ENCODE measurements around the gene S100A1.

S100A1 gene

DNA sequence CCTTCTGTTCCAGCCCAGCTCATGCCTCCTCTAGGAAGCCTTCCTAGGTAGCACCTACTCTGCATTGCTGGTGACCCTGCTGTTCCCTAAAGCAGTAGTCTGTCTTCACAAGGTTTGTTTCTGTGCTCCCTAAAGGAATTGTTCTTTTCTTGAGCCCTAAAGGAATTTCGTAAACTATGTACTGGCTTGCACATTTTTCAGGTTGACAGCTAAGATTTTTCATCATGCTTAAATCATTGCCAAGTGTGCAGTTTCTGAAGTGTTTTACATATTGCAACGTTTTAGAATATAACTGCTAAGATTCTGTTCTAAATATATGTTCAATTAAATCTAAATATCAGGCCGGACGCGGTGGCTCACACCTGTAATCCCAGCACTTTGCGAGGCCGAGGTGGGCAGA is 28.4 kb upstream of the S100A1 start:
- no peak for DNase-seq (ENCODE audit: low spot score)
- Mint-ChIP-seq H3K9me3 (no peaks in the 10 kb centered on the region), H3K27me3 (ENCODE audit: low read depth) (no peaks in the 10 kb centered on the region), H3K4me1 (ENCODE audit: low read depth) (peaks cover 16% of the 10 kb centered on the region), H3K36me3 (ENCODE audit: low read depth) (no peaks in the 10 kb centered on the region), H3K27ac (no peak overlapping the region), H3K4me3 (no peak overlapping the region)

- Mint-ChIP-seq H3K9me3 (no peaks in the 10 kb centered on the region), H3K4me1 (ENCODE audit: low read depth) (peaks cover 7% of the 10 kb centered on the region), H3K27ac (no peak overlapping the region), H3K27me3 (ENCODE audit: low read depth) (no peaks in the 10 kb centered on the region), H3K36me3 (ENCODE audit: low read depth) (no peaks in the 10 kb centered on the region), H3K4me3 (no peak overlapping the region)
- DNase-seq (ENCODE audit: low spot score): no peak
Measured at GRCh38 chr1:153602749-153603148, 25.5 kb upstream of the S100A1 start.

- Mint-ChIP-seq H3K4me1 (ENCODE audit: low read depth) (no peaks in the 10 kb centered on the region), H3K36me3 (ENCODE audit: low read depth) (no peaks in the 10 kb centered on the region), H3K27me3 (ENCODE audit: low read depth) (no peaks in the 10 kb centered on the region), H3K4me3 (no peak overlapping the region), H3K9me3 (no peaks in the 10 kb centered on the region), H3K27ac (no peak overlapping the region)
- DNase-seq (ENCODE audit: low spot score): no peak
Measured at GRCh38 chr1:153606194-153606593, 22.0 kb upstream of the S100A1 start.

GRCh38 chr1:153607381-153607780 is 20.9 kb upstream of the S100A1 start:
- H3K4me3 Mint-ChIP-seq: no peak overlapping the region
- H3K9me3 Mint-ChIP-seq: no peaks in the 10 kb centered on the region
- DNase-seq (ENCODE audit: low spot score): no peak
- no peak overlapping the region for H3K27ac Mint-ChIP-seq
- no peaks in the 10 kb centered on the region for H3K27me3 Mint-ChIP-seq (ENCODE audit: low read depth)
- H3K4me1 Mint-ChIP-seq (ENCODE audit: low read depth): no peaks in the 10 kb centered on the region
- H3K36me3 Mint-ChIP-seq (ENCODE audit: low read depth): no peaks in the 10 kb centered on the region

DNA sequence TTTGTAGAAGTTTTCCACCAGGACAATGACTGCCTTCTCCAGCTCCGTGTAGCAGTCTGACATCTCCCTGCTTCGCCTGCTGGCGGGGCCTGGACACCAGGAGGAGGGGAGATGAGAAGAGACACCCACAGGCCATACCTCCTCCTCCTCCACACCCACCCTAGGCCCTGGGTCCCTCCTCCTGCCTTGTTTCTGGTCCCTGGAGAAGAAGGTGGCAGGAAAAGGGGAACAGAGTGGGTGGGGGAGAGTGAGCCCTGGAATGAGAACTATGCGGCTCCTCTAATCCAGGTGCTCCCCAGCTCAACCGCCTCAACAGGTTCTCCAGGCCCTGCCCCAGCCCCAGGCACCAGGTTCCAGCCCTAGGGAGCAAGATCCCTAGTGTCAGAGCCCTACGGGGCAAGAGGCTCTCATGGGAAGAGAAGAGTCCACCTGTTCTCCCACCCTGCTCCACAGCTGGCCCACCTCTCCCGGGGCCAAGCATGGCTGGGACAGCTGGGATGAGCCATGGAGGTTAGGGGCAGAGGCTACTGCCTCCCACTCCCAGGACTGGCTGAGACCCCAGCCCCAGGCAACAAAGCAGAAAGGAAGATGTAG is 20.0 kb upstream of the S100A1 start:
- H3K4me1 Mint-ChIP-seq (ENCODE audit: low read depth): no peaks in the 10 kb centered on the region
- H3K27me3 Mint-ChIP-seq (ENCODE audit: low read depth): no peaks in the 10 kb centered on the region
- H3K4me3 Mint-ChIP-seq: no peak overlapping the region
- no peaks in the 10 kb centered on the region for H3K36me3 Mint-ChIP-seq (ENCODE audit: low read depth)
- DNase-seq (ENCODE audit: low spot score): no peak
- H3K27ac Mint-ChIP-seq: no peak overlapping the region
- no peaks in the 10 kb centered on the region for H3K9me3 Mint-ChIP-seq

GRCh38 chr1:153608742-153609584 is 19.3 kb upstream of the S100A1 start:
- Mint-ChIP-seq H3K27ac (no peak overlapping the region), H3K9me3 (no peaks in the 10 kb centered on the region)

DNA sequence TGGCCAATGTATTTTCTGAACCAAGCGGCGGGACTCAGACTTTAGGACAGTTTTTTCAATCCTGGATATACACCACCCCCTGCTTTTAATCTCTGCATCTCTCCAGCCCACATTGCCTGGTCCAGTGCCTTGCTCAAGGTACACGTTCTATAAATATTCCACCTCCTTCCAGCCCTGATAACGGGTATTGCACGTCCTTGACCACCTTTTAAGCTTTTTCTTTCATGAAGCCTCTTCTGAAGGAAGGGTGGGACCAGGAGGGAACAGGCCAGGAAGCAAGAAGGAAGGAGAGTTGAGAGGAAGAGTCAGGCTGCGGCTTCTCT is 18.7 kb upstream of the S100A1 start:
- H3K27ac Mint-ChIP-seq: no peak overlapping the region
- no peaks in the 10 kb centered on the region for H3K27me3 Mint-ChIP-seq (ENCODE audit: low read depth)
- H3K4me1 Mint-ChIP-seq (ENCODE audit: low read depth): no peaks in the 10 kb centered on the region
- H3K36me3 Mint-ChIP-seq (ENCODE audit: low read depth): no peaks in the 10 kb centered on the region
- no peak for DNase-seq (ENCODE audit: low spot score)
- no peak overlapping the region for H3K4me3 Mint-ChIP-seq
- H3K9me3 Mint-ChIP-seq: no peaks in the 10 kb centered on the region

More at GRCh38 chr1:153608742-153609584, 19.3 kb upstream of the S100A1 start:
- no peak overlapping the region for H3K4me3 Mint-ChIP-seq
- no peaks in the 10 kb centered on the region for H3K36me3 Mint-ChIP-seq (ENCODE audit: low read depth)
- H3K4me1 Mint-ChIP-seq (ENCODE audit: low read depth): no peaks in the 10 kb centered on the region
- no peaks in the 10 kb centered on the region for H3K27me3 Mint-ChIP-seq (ENCODE audit: low read depth)
- no peak for DNase-seq (ENCODE audit: low spot score)

DNA sequence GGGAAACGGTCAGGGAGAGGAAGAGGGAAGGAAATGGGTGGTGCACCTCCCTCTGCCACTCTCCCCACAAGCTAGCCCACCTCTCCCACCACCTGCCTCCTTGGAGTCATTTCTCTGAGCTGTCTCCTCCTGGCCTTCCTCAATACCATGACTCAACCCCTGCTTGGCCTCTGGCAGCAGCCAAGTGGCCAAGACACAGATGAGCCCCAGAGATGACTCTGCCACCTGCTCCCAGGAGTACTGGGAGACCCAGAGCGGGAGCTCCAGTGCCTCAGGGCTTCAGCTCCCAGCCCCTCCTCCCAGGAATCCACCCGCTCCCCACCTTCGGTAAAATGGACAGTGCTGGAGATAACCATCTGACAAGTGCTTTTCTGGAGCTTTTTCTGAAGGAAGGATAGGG is 17.9 kb upstream of the S100A1 start:
- Mint-ChIP-seq H3K9me3 (no peaks in the 10 kb centered on the region), H3K27me3 (ENCODE audit: low read depth) (no peaks in the 10 kb centered on the region), H3K4me3 (no peak overlapping the region), H3K27ac (no peak overlapping the region), H3K36me3 (ENCODE audit: low read depth) (no peaks in the 10 kb centered on the region), H3K4me1 (ENCODE audit: low read depth) (no peaks in the 10 kb centered on the region)
- no peak for DNase-seq (ENCODE audit: low spot score)

DNA sequence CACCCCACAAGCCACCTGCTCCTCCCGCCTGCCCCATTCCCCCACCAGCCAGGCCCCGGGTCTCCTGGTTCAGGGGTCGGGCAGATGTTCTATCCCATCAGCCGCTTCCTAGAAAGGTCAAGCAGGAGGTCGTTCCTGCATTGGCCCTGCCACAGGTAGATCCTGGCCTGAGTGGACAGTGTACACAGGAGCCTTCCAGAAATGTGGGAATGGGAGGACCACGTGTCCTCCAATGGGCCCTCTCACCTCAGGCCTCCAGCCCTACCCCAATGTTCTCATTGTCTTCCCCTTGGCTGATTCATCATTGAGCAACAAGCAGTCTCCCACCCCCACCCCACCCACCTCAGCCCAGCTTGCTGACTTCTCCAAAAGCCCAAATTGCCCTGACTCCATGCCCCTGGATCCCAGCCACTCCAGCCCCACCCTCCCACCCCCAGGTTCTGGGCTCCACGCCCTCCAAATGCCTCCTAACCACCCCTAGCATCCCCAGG is 17.4 kb upstream of the S100A1 start:
- no peaks in the 10 kb centered on the region for H3K4me1 Mint-ChIP-seq (ENCODE audit: low read depth)

GRCh38 chr1:153611356-153611755 is 16.9 kb upstream of the S100A1 start:
- no peak overlapping the region for H3K27ac Mint-ChIP-seq
- H3K9me3 Mint-ChIP-seq: no peaks in the 10 kb centered on the region
- H3K4me1 Mint-ChIP-seq (ENCODE audit: low read depth): no peaks in the 10 kb centered on the region
- DNase-seq (ENCODE audit: low spot score): no peak
- H3K27me3 Mint-ChIP-seq (ENCODE audit: low read depth): no peaks in the 10 kb centered on the region
- H3K4me3 Mint-ChIP-seq: no peak overlapping the region
- H3K36me3 Mint-ChIP-seq (ENCODE audit: low read depth): no peaks in the 10 kb centered on the region

More for the DNA sequence above, 17.4 kb upstream of the S100A1 start:
- no peak overlapping the region for H3K4me3 Mint-ChIP-seq
- H3K9me3 Mint-ChIP-seq: no peaks in the 10 kb centered on the region
- no peaks in the 10 kb centered on the region for H3K36me3 Mint-ChIP-seq (ENCODE audit: low read depth)
- no peak for DNase-seq (ENCODE audit: low spot score)
- no peaks in the 10 kb centered on the region for H3K27me3 Mint-ChIP-seq (ENCODE audit: low read depth)
- H3K27ac Mint-ChIP-seq: no peak overlapping the region

- no peak for DNase-seq (ENCODE audit: low spot score)
- Mint-ChIP-seq H3K36me3 (ENCODE audit: low read depth) (no peaks in the 10 kb centered on the region), H3K27ac (no peak overlapping the region), H3K27me3 (ENCODE audit: low read depth) (no peaks in the 10 kb centered on the region), H3K4me1 (ENCODE audit: low read depth) (no peaks in the 10 kb centered on the region), H3K9me3 (no peaks in the 10 kb centered on the region), H3K4me3 (no peak overlapping the region)
Measured at GRCh38 chr1:153612111-153612754, 16.0 kb upstream of the S100A1 start.

DNA sequence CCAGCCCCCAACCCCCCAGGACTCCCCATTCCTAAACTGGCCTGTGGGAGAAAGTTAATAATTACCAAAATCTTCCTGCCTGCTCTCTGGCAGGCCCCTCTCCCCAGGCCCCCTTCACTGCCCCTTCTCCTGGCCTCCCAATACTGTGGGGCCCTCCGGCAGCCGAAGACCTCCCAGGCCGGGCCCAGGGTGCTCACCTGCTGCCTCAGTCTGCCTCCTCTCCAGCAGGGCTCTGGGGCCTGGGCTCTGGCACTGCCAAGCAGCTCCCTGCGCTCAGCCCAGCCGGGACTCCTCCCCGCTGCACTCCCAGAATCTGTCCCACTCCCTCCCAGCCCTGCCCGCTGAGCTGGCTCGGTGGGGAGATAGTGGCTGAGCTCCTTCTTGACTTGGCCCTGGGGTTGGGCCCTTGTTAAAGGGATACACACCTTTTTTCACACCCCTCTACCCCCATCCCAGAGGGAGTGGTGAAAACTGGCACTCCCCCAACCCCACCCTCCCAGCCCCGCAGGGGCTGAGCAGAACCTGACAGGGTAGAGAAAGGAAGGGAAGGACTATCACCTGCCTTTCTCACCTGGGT is 15.4 kb upstream of the S100A1 start, which contains the start of gene S100A16:
S100A16 (minus strand) TSS at position 383 of the 577 bp plus-strand sequence. CDS start 4,986 bp downstream, outside the sequence.
- Mint-ChIP-seq H3K4me3 (no peak within 1 kb of the TSS), H3K27me3 (ENCODE audit: low read depth) (no peaks in the 10 kb centered on the region), H3K27ac (no peak within 1 kb of the TSS), H3K4me1 (ENCODE audit: low read depth) (peaks cover 4% of the 10 kb centered on the region), H3K36me3 (ENCODE audit: low read depth) (no peaks in the 10 kb centered on the region), H3K9me3 (no peaks in the 10 kb centered on the region)
- no peak for DNase-seq (ENCODE audit: low spot score)

- Mint-ChIP-seq H3K36me3 (ENCODE audit: low read depth) (no peaks in the 10 kb centered on the region), H3K4me1 (ENCODE audit: low read depth) (peaks cover 7% of the 10 kb centered on the region), H3K27me3 (ENCODE audit: low read depth) (no peaks in the 10 kb centered on the region), H3K4me3 (no peak overlapping the region), H3K27ac (no peak overlapping the region), H3K9me3 (no peaks in the 10 kb centered on the region)
- DNase-seq (ENCODE audit: low spot score): no peak
Measured at GRCh38 chr1:153613406-153613805, 14.8 kb upstream of the S100A1 start.

All from T-helper 2 cell treated with Interferon-gamma antibody and Interleukin-4, amounts not matched to agents 5 μg/mL and 100 μg/mL, for 36 hours (primary cell).